Mesendoderm (in vitro differentiated cells): Measurements from ENCODE around the gene TRPM2.

Experiments used
- DNase-seq: peaks from one replicate; pipeline ENCODE4 v3.0.0; 2013
- H2AK5ac ChIP-seq: 2 replicates; pipeline ENCODE4 v1.6.1; 2013; ENCODE audit warnings: low read length, inconsistent platforms
- H2BK120ac ChIP-seq: 2 replicates; pipeline ENCODE4 v1.6.1; 2013; ENCODE audit warnings: low read depth, mild to moderate bottlenecking, low read length, moderate library complexity, mixed read lengths
- H2BK15ac ChIP-seq: replicated peaks from 2 replicates; pipeline ENCODE4 v1.6.1; 2013; ENCODE audit warnings: low read depth, mild to moderate bottlenecking, moderate library complexity
- H2BK5ac ChIP-seq: 2 replicates; pipeline ENCODE4 v1.6.1; 2013; ENCODE audit warnings: low read length, inconsistent platforms
- H3K18ac ChIP-seq: 2 replicates; pipeline ENCODE4 v1.6.1; 2013; ENCODE audit warnings: mild to moderate bottlenecking, low read length, mixed read lengths
- H3K23ac ChIP-seq: one replicate; pipeline ENCODE4 v1.6.1; 2013; ENCODE audit warnings: low read length
- H3K27ac ChIP-seq: 2 replicates; pipeline ENCODE4 v1.5.1; 2013; ENCODE audit warnings: low read depth, mild to moderate bottlenecking, inconsistent platforms, low read length, moderate library complexity
- H3K27me3 ChIP-seq: 2 replicates; pipeline ENCODE4 v1.6.1; 2013; ENCODE audit warnings: low read length, control low read depth, mild to moderate bottlenecking, inconsistent platforms; ENCODE audit not compliant: insufficient read depth, poor library complexity
- H3K36me3 ChIP-seq: 2 replicates; pipeline ENCODE4 v1.6.1; 2013; ENCODE audit warnings: low read length, inconsistent platforms; ENCODE audit not compliant: control insufficient read depth, insufficient read depth
- H3K4ac ChIP-seq: one replicate; pipeline ENCODE4 v1.6.1; 2013; ENCODE audit warnings: low read depth, mild to moderate bottlenecking, low read length, moderate library complexity
- H3K4me1 ChIP-seq: 2 replicates; pipeline ENCODE4 v1.6.1; 2013; ENCODE audit warnings: low read depth, low read length, inconsistent platforms; ENCODE audit not compliant: control insufficient read depth
- H3K4me2 ChIP-seq: 2 replicates; pipeline ENCODE4 v1.6.1; 2013; ENCODE audit warnings: low read length
- H3K4me3 ChIP-seq: 2 replicates; pipeline ENCODE4 v1.5.1; 2013; ENCODE audit warnings: mild to moderate bottlenecking, low read length
- H3K56ac ChIP-seq: one replicate; pipeline ENCODE4 v1.6.1; 2013; ENCODE audit warnings: low read length
- H3K79me1 ChIP-seq: 2 replicates; pipeline ENCODE4 v1.6.1; 2013; ENCODE audit warnings: low read length, inconsistent platforms
- H3K79me2 ChIP-seq: 2 replicates; pipeline ENCODE4 v1.6.1; 2013; ENCODE audit warnings: mild to moderate bottlenecking, low read length; ENCODE audit not compliant: control insufficient read depth, insufficient read depth
- H3K9ac ChIP-seq: 2 replicates; pipeline ENCODE4 v1.6.1; 2013; ENCODE audit warnings: low read length, inconsistent platforms
- H4K5ac ChIP-seq: one replicate; pipeline ENCODE4 v1.6.1; 2013; ENCODE audit warnings: low read length
- H4K8ac ChIP-seq: one replicate; pipeline ENCODE4 v1.6.1; 2013; ENCODE audit warnings: low read depth, mild to moderate bottlenecking, control low read depth, low read length, moderate library complexity
- WGBS: extraction: QIAGEN DNeasy Blood & Tissue Kit; methylation state at CpG from one replicate; pipeline ENCODE4 v1.1.7; 2013; ENCODE audit warnings: low lambda C conversion rate, missing lambda C conversion rate; ENCODE audit not compliant: insufficient coverage; ENCODE audit errors: extremely low coverage; 5-methylcytosine and 5-hydroxymethylcytosine counted together

TRPM2 gene

DNA sequence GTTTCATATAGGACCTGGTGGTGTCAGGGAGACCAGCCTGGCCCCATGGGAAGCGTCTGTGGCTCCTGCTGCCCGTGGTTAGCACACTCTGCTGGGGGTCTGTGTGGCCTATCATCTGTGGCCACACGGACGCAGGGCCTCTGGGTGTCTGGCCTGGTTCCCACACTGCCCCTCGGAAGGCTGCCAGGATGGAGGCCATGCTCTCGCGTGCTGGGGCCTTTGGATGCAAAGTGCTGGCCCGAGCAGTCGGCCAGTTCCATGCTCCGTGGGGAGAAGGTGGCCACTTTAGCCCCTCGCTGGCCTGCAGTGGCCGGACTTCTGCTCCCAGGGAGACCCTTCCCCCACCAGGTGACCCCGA, 81.1 kb downstream of the TRPM2 start:
- H3K79me2 ChIP-seq, result no peaks in the 10 kb centered on the region
- no peak overlapping the region for H3K27ac ChIP-seq
- H3K79me1 ChIP-seq, result no peaks in the 10 kb centered on the region
- no peak overlapping the region for H4K8ac ChIP-seq
- no CpG with 5 or more reads among the region's 13 CpGs for WGBS
- H2BK120ac ChIP-seq, result no peak overlapping the region
- H3K27me3 ChIP-seq, result no peaks in the 10 kb centered on the region
- H4K5ac ChIP-seq, result no peak overlapping the region
- H3K4ac ChIP-seq, result no peak overlapping the region
- no peak overlapping the region for H2BK5ac ChIP-seq
- no peaks in the 10 kb centered on the region for H3K36me3 ChIP-seq
- no peak overlapping the region for H3K9ac ChIP-seq
- no peak overlapping the region for H3K56ac ChIP-seq
- H3K18ac ChIP-seq, result no peak overlapping the region
- no peak overlapping the region for H3K4me3 ChIP-seq
- no peak overlapping the region for H3K23ac ChIP-seq
- H3K4me1 ChIP-seq, result no peaks in the 10 kb centered on the region
- H2BK15ac ChIP-seq, result no peak overlapping the region
- no peak overlapping the region for H2AK5ac ChIP-seq
- no peak for DNase-seq
- H3K4me2 ChIP-seq, result no peak overlapping the region

DNA sequence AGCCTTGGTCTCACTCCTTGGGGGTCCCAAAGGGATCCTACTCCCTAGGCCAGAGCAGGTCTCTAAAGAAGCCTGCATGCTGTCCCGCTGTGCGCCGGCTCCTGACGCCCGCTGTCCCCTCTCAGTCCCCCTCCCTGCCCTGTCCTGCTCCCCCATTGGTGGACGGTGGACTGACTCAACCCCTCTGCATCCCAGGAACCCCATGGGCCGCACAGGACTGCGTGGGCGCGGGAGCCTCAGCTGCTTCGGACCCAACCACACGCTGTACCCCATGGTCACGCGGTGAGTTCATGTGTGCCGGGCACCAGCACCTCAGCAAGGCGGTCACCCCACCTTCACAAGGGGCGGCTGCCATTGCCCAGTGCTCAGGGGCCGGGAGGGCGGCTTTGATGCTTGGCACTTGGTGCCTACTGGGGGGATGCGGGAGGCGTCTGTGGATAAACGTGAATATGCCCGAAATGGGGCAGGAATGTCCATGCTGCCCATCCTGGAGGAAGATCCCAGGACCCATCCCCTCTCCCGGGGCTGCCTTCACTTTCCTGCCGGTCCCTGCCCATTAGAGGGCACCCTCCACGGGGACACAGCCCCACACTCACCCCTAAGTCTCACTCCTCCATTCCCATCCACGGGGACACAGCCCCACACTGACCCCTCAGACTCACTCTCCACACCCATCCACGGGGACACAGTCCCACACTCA, 81.7 kb downstream of the TRPM2 start:
- Histone ChIP-seq H3K4me3 (no peak overlapping the region), H3K79me1 (no peaks in the 10 kb centered on the region), H2BK120ac (no peak overlapping the region), H3K36me3 (no peaks in the 10 kb centered on the region), H3K79me2 (no peaks in the 10 kb centered on the region), H2AK5ac (no peak overlapping the region), H3K9ac (no peak overlapping the region), H3K56ac (no peak overlapping the region), H2BK15ac (no peak overlapping the region), H2BK5ac (no peak overlapping the region), H3K4me2 (no peak overlapping the region), H3K4me1 (no peaks in the 10 kb centered on the region), H3K27me3 (no peaks in the 10 kb centered on the region), H3K18ac (no peak overlapping the region), H3K4ac (no peak overlapping the region), H3K27ac (no peak overlapping the region), H4K8ac (no peak overlapping the region), H3K23ac (no peak overlapping the region), H4K5ac (no peak overlapping the region)
- no CpG with 5 or more reads among the region's 28 CpGs for WGBS
- DNase-seq, result no peak

DNA sequence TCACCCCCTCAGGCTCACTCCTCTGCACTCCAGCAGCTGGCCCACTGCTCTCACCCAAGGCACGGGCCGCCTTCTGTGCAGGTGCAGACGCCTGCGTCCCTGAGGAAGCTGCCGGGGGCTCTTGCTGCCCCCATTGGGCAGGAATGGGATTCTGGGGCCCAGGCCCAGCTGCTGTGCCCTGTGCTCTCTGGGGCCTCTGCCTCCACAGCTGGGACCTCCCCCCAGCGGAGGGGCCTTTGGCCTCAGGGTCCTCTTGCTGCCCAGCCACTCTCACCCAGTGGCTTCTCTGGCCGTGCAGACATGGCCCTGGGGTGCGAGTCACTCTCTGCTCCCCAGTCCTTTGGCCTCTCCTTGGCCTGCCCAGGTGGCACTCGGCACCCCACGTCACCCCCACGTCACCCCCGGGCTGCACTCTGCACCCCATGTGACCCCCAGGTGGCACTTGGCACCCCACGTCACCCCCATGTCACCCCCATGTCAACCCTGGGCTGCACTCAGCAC, 82.7 kb downstream of the TRPM2 start:
- Histone ChIP-seq H3K4me2 (no peak overlapping the region), H3K27me3 (no peaks in the 10 kb centered on the region), H3K56ac (no peak overlapping the region), H3K4me3 (no peak overlapping the region), H2BK15ac (no peak overlapping the region), H4K8ac (no peak overlapping the region), H2BK5ac (no peak overlapping the region), H3K36me3 (no peaks in the 10 kb centered on the region), H3K4ac (no peak overlapping the region), H2AK5ac (no peak overlapping the region), H3K79me2 (no peaks in the 10 kb centered on the region), H2BK120ac (no peak overlapping the region), H3K9ac (no peak overlapping the region), H4K5ac (no peak overlapping the region), H3K4me1 (no peaks in the 10 kb centered on the region), H3K23ac (no peak overlapping the region), H3K18ac (no peak overlapping the region), H3K79me1 (no peaks in the 10 kb centered on the region), H3K27ac (no peak overlapping the region)
- DNase-seq, result no peak
- no CpG with 5 or more reads among the region's 13 CpGs for WGBS

DNA sequence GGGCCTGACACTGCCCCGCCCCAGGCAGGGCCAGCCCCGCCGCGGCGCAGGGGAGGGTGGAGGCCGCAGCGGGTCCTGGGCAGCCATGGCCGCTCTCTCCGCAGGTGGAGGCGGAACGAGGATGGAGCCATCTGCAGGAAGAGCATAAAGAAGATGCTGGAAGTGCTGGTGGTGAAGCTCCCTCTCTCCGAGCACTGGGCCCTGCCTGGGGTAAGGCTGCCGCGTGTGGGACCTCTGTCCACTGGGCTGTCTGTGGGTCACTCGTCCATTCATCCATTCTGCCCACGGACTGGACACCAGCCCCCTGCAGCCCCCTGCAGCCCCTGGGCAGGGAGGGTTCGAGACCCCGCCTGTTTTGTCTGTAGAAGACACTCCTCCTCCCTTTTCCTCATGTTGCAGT, 83.5 kb downstream of the TRPM2 start:
- Histone ChIP-seq H3K27ac (no peak overlapping the region), H3K18ac (no peak overlapping the region), H3K23ac (no peak overlapping the region), H3K36me3 (no peaks in the 10 kb centered on the region), H2BK15ac (no peak overlapping the region), H3K9ac (no peak overlapping the region), H3K79me2 (no peaks in the 10 kb centered on the region), H3K56ac (no peak overlapping the region), H4K8ac (no peak overlapping the region), H3K79me1 (no peaks in the 10 kb centered on the region), H3K27me3 (no peaks in the 10 kb centered on the region), H2AK5ac (no peak overlapping the region), H3K4me1 (no peaks in the 10 kb centered on the region), H2BK5ac (no peak overlapping the region), H3K4me2 (no peak overlapping the region), H2BK120ac (no peak overlapping the region), H4K5ac (no peak overlapping the region), H3K4ac (no peak overlapping the region), H3K4me3 (no peak overlapping the region)
- no peak for DNase-seq
- WGBS, result no CpG with 5 or more reads among the region's 18 CpGs

DNA sequence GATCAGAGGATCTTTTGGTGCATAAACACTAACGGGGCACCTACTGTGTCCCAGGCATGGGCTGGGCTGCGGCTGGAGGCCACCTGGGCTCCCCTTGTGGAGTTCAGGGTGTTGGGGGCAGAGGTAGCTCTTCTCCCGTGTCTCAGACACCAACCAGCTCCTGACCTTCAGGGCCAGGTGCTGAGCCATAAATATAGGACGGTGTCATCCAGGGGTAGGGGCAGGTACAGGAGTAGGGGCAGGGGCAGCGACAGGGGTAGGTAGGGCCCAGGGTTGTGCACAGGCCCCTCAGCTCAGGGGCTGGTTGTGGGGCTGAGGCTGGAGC, 83.9 kb downstream of the TRPM2 start:
- Histone ChIP-seq H4K8ac (no peak overlapping the region), H3K4ac (no peak overlapping the region), H4K5ac (no peak overlapping the region), H3K4me1 (no peaks in the 10 kb centered on the region), H3K9ac (no peak overlapping the region), H2BK15ac (no peak overlapping the region), H3K79me1 (no peaks in the 10 kb centered on the region), H3K4me3 (no peak overlapping the region), H3K23ac (no peak overlapping the region), H3K27me3 (no peaks in the 10 kb centered on the region), H3K36me3 (no peaks in the 10 kb centered on the region), H2BK5ac (no peak overlapping the region), H3K56ac (peak overlapping the region; percentile 3), H3K18ac (no peak overlapping the region), H3K79me2 (no peaks in the 10 kb centered on the region), H2BK120ac (no peak overlapping the region), H3K27ac (no peak overlapping the region), H3K4me2 (no peak overlapping the region), H2AK5ac (no peak overlapping the region)
- WGBS, result no CpG with 5 or more reads among the region's 5 CpGs
- no peak for DNase-seq
